ENCODE measurements around the gene DEPP1. TPM values are rescaled to one million over a fixed set of nuclear protein-coding genes. Genes with fewer than 3 reads are reported as not detected.

The DEPP1 gene
- total and polyA plus RNA-seq, 2 of the 4 experiments (the other 2 are of a cell fraction) = 13.6 to 30.0 TPM

DNA sequence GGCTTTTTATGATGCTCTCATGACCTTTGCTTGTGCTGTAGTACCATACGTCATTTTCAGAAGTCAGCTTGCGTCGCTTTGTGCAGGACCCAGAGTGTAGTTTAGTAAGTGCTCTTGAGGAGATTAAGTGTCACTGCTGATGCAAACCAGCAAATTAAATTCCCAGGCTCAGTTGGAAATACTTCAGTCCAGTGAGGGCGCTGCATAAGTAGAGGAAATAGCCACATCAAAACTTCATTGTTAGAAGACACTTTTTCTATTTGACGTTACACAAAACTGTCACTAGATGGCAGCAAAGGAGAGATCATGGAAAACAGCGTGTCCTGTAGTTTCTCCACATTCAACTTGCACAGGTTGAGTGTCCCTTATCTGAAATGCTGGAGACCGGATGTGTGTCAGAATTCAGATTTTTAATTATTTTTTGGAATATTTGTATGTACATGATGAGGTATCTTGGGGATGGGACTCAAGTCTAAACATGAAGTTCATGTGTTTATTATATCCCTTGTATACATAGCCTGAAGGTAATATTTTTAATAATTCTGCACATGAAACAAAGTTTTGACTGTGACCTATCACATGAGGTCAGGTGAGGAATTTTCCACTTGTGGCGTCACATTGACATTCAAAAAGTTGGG is 30.0 kb upstream of the DEPP1 start:
- dilution Hi-C loops (cut with HindIII; ENCODE audit: low sequenced_read_pairs, unreplicated experiment) (no loop called here), in situ Hi-C loops (cut with MboI; ENCODE audit: low sequenced_read_pairs) (no loop called here), intact Hi-C loops (cut with micrococcal nuclease) (loop anchor here (2.0 to 10.0 kb wide), 3 partner anchors 76 to 456 kb away; no protein-coding TSS in a partner anchor)
- Histone ChIP-seq H2AFZ (replicated peaks; ENCODE audit: low read length, poor library complexity) (no peak overlapping the region), H3K9ac (ENCODE audit: low read depth, low read length) (no peak overlapping the region), H3K9me3 (ENCODE audit: control insufficient read depth, insufficient read depth, low read length) (no peaks in the 10 kb centered on the region), H3K4me1 (ENCODE audit: control insufficient read depth, insufficient read depth, low read length) (peaks cover 2% of the 10 kb centered on the region; the same call in 1 of the 2 replicates), H3K4me2 (ENCODE audit: low read depth, low read length) (peak overlapping the region; percentile 51), H3K9me1 (ENCODE audit: insufficient read depth, low read length) (no peaks in the 10 kb centered on the region), H4K5ac (ENCODE audit: low read depth, low read length) (no peak overlapping the region), H2BK20ac (ENCODE audit: low read depth, low read length) (no peak overlapping the region), H4K91ac (ENCODE audit: insufficient read depth, low read depth, low read length) (no peak overlapping the region), H3K4ac (ENCODE audit: low read depth, low read length) (no peak overlapping the region), H2BK120ac (ENCODE audit: low read depth, low read length) (no peak overlapping the region), H2AK5ac (ENCODE audit: low read depth, low read length) (no peak overlapping the region), H3K18ac (ENCODE audit: low read depth, low read length) (no peak overlapping the region), H3K23ac (ENCODE audit: low read depth, low read length) (no peak overlapping the region), H4K20me1 (ENCODE audit: insufficient read depth, low read length) (no peaks in the 10 kb centered on the region), H4K8ac (ENCODE audit: low read depth in 2 of 2, low read length in 2 of 2) (no peak overlapping the region), H3K79me1 (ENCODE audit: low read depth in 1 of 2, low read length in 2 of 2) (peaks cover 9 to 21% of the 10 kb centered on the region in 2 experiments), H2AK9ac (replicated peaks; ENCODE audit: low read depth, low read length, poor library complexity) (no peak overlapping the region), H3K27me3 (ENCODE audit: control insufficient read depth, insufficient read depth, low read length) (no peaks in the 10 kb centered on the region), H3K4me3 (ENCODE audit: insufficient read depth, low read depth, low read length) (no peak overlapping the region), H3K14ac (replicated peaks; ENCODE audit: low read depth, low read length) (no peak overlapping the region; the same call in 1 of the 2 replicates), H3K27ac (ENCODE audit: insufficient read depth, low read length) (no peak overlapping the region), H3K56ac (ENCODE audit: extremely low read depth, insufficient read depth, low read length) (no peak overlapping the region), H3K36me3 (ENCODE audit: control insufficient read depth, insufficient read depth, low read length) (peaks cover 2% of the 10 kb centered on the region), H2BK15ac (ENCODE audit: low read depth, low read length) (no peak overlapping the region), H2BK5ac (ENCODE audit: low read depth, low read length, poor library complexity, severe bottlenecking) (no peak overlapping the region)
- BruUV-seq (replicated peaks) = no TSS peak
- TF ChIP-seq FOS (IDR thresholded peaks at IDR 0.05; ENCODE audit: low read depth, low read length) (no peak), CHD1 (IDR thresholded peaks at IDR 0.05; ENCODE audit: low read depth, low read length) (no peak), RAD21 (IDR thresholded peaks at IDR 0.05; ENCODE audit: low read length) (peak; percentile 87), BHLHE40 (IDR thresholded peaks at IDR 0.05; ENCODE audit: low read depth, low read length) (no peak), NFE2L2 (IDR thresholded peaks at IDR 0.05; ENCODE audit: low read depth, low read length) (no peak), MXI1 (IDR thresholded peaks at IDR 0.05; ENCODE audit: borderline replicate concordance, low read depth, low read length) (no peak), CEBPB (IDR thresholded peaks at IDR 0.05; ENCODE audit: low read depth, low read length) (no peak), RFX5 (IDR thresholded peaks at IDR 0.05; ENCODE audit: low read depth, low read length) (no peak), MAFK (IDR thresholded peaks at IDR 0.05; ENCODE audit: low read depth, low read length) (0 out of 2 replicates have a peak, but pooled peaks have one; percentile 3), POLR2A (IDR thresholded peaks at IDR 0.05; ENCODE audit: low read depth, low read length) (no peak), SMC3 (IDR thresholded peaks at IDR 0.05; ENCODE audit: low read depth, low read length) (peak; percentile 63), MAZ (IDR thresholded peaks at IDR 0.05; ENCODE audit: borderline replicate concordance, low read depth, low read length) (no peak), RCOR1 (IDR thresholded peaks at IDR 0.05; ENCODE audit: insufficient replicate concordance, low read length) (no peak)
- TF ChIP-seq, protein P1, sequence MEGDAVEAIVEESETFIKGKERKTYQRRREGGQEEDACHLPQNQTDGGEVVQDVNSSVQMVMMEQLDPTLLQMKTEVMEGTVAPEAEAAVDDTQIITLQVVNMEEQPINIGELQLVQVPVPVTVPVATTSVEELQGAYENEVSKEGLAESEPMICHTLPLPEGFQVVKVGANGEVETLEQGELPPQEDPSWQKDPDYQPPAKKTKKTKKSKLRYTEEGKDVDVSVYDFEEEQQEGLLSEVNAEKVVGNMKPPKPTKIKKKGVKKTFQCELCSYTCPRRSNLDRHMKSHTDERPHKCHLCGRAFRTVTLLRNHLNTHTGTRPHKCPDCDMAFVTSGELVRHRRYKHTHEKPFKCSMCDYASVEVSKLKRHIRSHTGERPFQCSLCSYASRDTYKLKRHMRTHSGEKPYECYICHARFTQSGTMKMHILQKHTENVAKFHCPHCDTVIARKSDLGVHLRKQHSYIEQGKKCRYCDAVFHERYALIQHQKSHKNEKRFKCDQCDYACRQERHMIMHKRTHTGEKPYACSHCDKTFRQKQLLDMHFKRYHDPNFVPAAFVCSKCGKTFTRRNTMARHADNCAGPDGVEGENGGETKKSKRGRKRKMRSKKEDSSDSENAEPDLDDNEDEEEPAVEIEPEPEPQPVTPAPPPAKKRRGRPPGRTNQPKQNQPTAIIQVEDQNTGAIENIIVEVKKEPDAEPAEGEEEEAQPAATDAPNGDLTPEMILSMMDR (conservative IDR thresholded peaks at IDR 0.05; ENCODE audit: low read depth, low read length) = peak; percentile 92
- TF ChIP-seq, protein P2, sequence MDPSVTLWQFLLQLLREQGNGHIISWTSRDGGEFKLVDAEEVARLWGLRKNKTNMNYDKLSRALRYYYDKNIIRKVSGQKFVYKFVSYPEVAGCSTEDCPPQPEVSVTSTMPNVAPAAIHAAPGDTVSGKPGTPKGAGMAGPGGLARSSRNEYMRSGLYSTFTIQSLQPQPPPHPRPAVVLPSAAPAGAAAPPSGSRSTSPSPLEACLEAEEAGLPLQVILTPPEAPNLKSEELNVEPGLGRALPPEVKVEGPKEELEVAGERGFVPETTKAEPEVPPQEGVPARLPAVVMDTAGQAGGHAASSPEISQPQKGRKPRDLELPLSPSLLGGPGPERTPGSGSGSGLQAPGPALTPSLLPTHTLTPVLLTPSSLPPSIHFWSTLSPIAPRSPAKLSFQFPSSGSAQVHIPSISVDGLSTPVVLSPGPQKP (IDR thresholded peaks at IDR 0.05; ENCODE audit: borderline replicate concordance, low read depth, low read length) = no peak
- TF ChIP-seq, protein P3, sequence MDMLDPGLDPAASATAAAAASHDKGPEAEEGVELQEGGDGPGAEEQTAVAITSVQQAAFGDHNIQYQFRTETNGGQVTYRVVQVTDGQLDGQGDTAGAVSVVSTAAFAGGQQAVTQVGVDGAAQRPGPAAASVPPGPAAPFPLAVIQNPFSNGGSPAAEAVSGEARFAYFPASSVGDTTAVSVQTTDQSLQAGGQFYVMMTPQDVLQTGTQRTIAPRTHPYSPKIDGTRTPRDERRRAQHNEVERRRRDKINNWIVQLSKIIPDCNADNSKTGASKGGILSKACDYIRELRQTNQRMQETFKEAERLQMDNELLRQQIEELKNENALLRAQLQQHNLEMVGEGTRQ (IDR thresholded peaks at IDR 0.05; ENCODE audit: low read depth, low read length) = no peak
- no CpG with 5 or more reads among the region's 8 CpGs for WGBS, 2 experiments (ENCODE audit: extremely low coverage in 2 of 2, insufficient read length in 1 of 2)
- CTCF ChIA-PET = interaction anchor here (1.0 kb wide), 1 partner anchor 76 kb away, joined by 3 read pairs; no protein-coding TSS in a partner anchor
- ATAC-seq (ENCODE audit: low read depth) (peak; percentile 97), DNase-seq (peak; percentile 89)
- POLR2A ChIA-PET (ENCODE audit: unreplicated experiment) = no interaction called here

All from IMR-90 (cell line).